HepG2 (cell line): ENCODE data around the gene NTMT1. TPM values are rescaled to one million over a fixed set of nuclear protein-coding genes. Genes with fewer than 3 reads are reported as not detected.
A peak's percentile ranks its signal among the peaks of the same experiment; 100 is the strongest.

Source experiments
- CREM ChIP-seq, 2 experiments: sonication (generic) in 1 of 2; formaldehyde crosslinking in 1 of 2; IDR thresholded peaks; 2 replicates each; pipeline versions ENCODE4 v1.4.0 to v1.6.1; 2016 to 2020; ENCODE audit warnings: antibody characterized with exemption in 1 of 2, mild to moderate bottlenecking in 1 of 2, missing genetic modification reagents in 1 of 2
- FOXC1 ChIP-seq: sonication (generic); formaldehyde crosslinking; IDR thresholded peaks from 2 replicates; pipeline ENCODE4 v1.8.0; 2022; ENCODE audit warnings: mild to moderate bottlenecking, missing genetic modification reagents, borderline replicate concordance
- HDAC2 ChIP-seq: sonication (generic); formaldehyde crosslinking; IDR thresholded peaks from 2 replicates; pipeline ENCODE4 v1.4.0; 2020; ENCODE audit warnings: missing genetic modification reagents
- KDM2A ChIP-seq: sonication (generic); formaldehyde crosslinking; IDR thresholded peaks from 2 replicates; pipeline ENCODE4 v1.4.0; 2020; ENCODE audit warnings: low read depth, missing genetic modification reagents, borderline replicate concordance
- MZF1 ChIP-seq: sonication (generic); formaldehyde crosslinking; IDR thresholded peaks from 2 replicates; pipeline ENCODE4 v1.8.1; 2023; ENCODE audit warnings: mild to moderate bottlenecking, missing genetic modification reagents, borderline replicate concordance
- NFKBIZ ChIP-seq: IDR thresholded peaks from 2 replicates; pipeline ENCODE4 v1.6.1; 2018; ENCODE audit warnings: missing genetic modification reagents, missing compliant biosample characterization
- SMC3 ChIP-seq: IDR thresholded peaks from 2 replicates; pipeline ENCODE4 v1.6.1; 2011; ENCODE audit warnings: low read length, improper control_type of control experiment
- SOX13 ChIP-seq, 3 experiments: fragments of 450-650 bp in 1 of 3; sonication (generic) in 1 of 3; formaldehyde crosslinking in 1 of 3; IDR thresholded peaks in 2 of 3; conservative IDR thresholded peaks in 1 of 3; 2 replicates each; pipeline versions ENCODE4 v1.5.0 to v1.6.1; 2016 to 2020; ENCODE audit warnings: antibody characterized with exemption in 1 of 3, mild to moderate bottlenecking in 1 of 3, missing compliant biosample characterization in 1 of 3, missing genetic modification reagents in 1 of 3, moderate library complexity in 1 of 3
- ZBTB3 ChIP-seq: sonication (generic); formaldehyde crosslinking; IDR thresholded peaks from 2 replicates; pipeline ENCODE4 v1.4.0; 2020; ENCODE audit warnings: low read depth, mild to moderate bottlenecking, moderate library complexity, missing genetic modification reagents, borderline replicate concordance
- ZBTB49 ChIP-seq: sonication (generic); formaldehyde crosslinking; IDR thresholded peaks from 2 replicates; pipeline ENCODE4 v1.4.0; 2020; ENCODE audit warnings: missing genetic modification reagents, borderline replicate concordance
- ZNF160 ChIP-seq: sonication (generic); formaldehyde crosslinking; IDR thresholded peaks from 2 replicates; pipeline ENCODE4 v1.8.0; 2022; ENCODE audit warnings: mild to moderate bottlenecking, inconsistent platforms, missing genetic modification reagents
- ZNF235 ChIP-seq: sonication (generic); formaldehyde crosslinking; IDR thresholded peaks from 2 replicates; pipeline ENCODE4 v1.8.1; 2023; ENCODE audit warnings: mild to moderate bottlenecking, missing genetic modification reagents, borderline replicate concordance
- ZNF335 ChIP-seq: sonication (generic); formaldehyde crosslinking; IDR thresholded peaks from 2 replicates; pipeline ENCODE4 v1.4.0; 2020; ENCODE audit warnings: missing genetic modification reagents
- ZNF446 ChIP-seq: sonication (generic); formaldehyde crosslinking; IDR thresholded peaks from 2 replicates; pipeline ENCODE4 v1.5.0; 2020; ENCODE audit warnings: mild to moderate bottlenecking, missing genetic modification reagents
- ZNF574 ChIP-seq: sonication (generic); formaldehyde crosslinking; IDR thresholded peaks from 2 replicates; pipeline ENCODE4 v1.4.0; 2020; ENCODE audit warnings: missing genetic modification reagents
- ZNF691 ChIP-seq: sonication (generic); formaldehyde crosslinking; IDR thresholded peaks from 2 replicates; pipeline ENCODE4 v1.4.0; 2020; ENCODE audit warnings: missing genetic modification reagents, low read depth, mild to moderate bottlenecking, borderline replicate concordance
- polyA plus RNA-seq, 8 experiments: library from polyadenylated mRNA; depleted of rRNA in 3 of 8; stranded (reverse) in 7 of 8; unstranded in 1 of 8; fragments of >200 nt; fragmentation: Illumina TruSeq in 4 of 8; extraction: Trizol in 4 of 8; gene quantifications; 2 replicates each; pipeline versions ENCODE4 v1.2.1 to v1.2.3, GENCODE V29; 2011 to 2016; ENCODE audit warnings: low read depth in 4 of 8, missing spikeins in 1 of 8, mixed read lengths in 1 of 8; ENCODE audit not compliant: insufficient read depth in 1 of 8
- total RNA-seq, 5 experiments: library from RNA; depleted of rRNA; stranded (reverse); fragments of >200 nt; fragmentation: Illumina TruSeq; extraction: Trizol; gene quantifications; 2 replicates each; pipeline ENCODE4 v1.2.3, GENCODE V29; 2016; ENCODE audit warnings: low read depth in 1 of 5
- TF ChIP-seq, protein P1 (sequence below): sonication (generic); formaldehyde crosslinking; IDR thresholded peaks from 2 replicates; pipeline ENCODE4 v1.8.0; 2022; ENCODE audit warnings: mild to moderate bottlenecking, missing genetic modification reagents; ENCODE audit not compliant: insufficient replicate concordance

NTMT1 gene
- total and polyA plus RNA-seq, 2 of the 13 experiments (the other 11 are each of a cell fraction or from before 2014, with no cell fraction given) = 49.1 to 53.8 TPM

DNA sequence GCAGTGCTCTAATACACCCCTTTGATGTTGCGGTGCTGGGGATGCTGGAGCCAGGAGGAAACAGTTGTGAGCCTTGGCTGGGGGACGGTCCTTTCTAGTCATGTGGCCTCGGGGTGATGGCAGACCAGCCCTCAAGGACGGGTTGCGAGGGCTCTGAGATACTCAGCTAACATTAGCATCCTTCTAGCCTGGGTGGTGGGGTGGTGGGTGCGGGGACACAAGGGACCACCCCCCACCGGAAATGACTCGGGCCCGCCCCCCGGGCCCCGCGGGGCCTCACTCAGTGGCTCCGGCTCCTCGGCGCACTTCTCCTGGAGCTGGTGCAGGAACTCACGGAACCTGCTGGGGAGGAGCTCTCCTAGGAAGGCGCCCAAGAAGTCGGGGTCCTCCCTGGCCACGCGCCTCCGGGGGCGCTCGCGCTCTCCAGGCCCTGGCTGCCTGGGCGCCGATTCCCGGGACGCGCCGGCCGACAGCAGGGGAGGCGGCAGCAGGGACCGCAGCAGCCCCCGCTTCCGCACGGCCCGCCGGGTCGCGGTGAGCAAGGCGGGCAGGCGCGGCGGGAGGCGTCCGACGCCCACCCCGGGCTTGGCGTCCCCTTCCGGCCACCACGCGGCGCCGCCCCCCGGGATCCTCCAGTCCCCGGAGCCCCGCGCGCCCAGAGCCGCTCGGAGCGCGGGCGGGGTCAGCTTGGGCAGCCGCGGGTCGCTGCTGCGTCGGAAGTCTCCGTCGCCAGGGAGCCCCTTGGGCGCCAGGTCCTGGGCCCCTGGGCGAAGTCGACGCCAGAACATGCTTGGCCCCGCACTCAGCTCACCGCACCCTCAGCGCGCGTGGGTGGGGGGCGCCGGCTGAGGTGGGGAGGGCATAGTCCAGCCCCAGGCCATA, 5.9 kb upstream of the NTMT1 start (continued):
- TF ChIP-seq ZNF235 (CRISPR knock-in tag) (no peak), SOX13 (IDR thresholded peaks at IDR 0.05) (no peak), SOX13 (CRISPR knock-in tag; conservative IDR thresholded peaks at IDR 0.05 in 1 of 2, IDR thresholded peaks at IDR 0.05 in 1 of 2) (no peak), ZNF160 (no peak), SMC3 (no peak), CREM (IDR thresholded peaks at IDR 0.05) (no peak), CREM (CRISPR knock-in tag; IDR thresholded peaks at IDR 0.05) (no peak), ZBTB3 (CRISPR knock-in tag) (no peak), ZNF335 (no peak), NFKBIZ (no peak), MZF1 (CRISPR knock-in tag) (no peak), HDAC2 (no peak), ZNF574 (CRISPR knock-in tag) (peak; percentile 63), ZNF691 (no peak; the same call in 1 of the 2 replicates), ZBTB49 (CRISPR knock-in tag) (no peak), FOXC1 (no peak), ZNF446 (CRISPR knock-in tag) (0 out of 2 replicates have a peak, but pooled peaks have one; percentile 24), KDM2A (CRISPR knock-in tag) (peak; percentile 82)
- TF ChIP-seq, protein P1, sequence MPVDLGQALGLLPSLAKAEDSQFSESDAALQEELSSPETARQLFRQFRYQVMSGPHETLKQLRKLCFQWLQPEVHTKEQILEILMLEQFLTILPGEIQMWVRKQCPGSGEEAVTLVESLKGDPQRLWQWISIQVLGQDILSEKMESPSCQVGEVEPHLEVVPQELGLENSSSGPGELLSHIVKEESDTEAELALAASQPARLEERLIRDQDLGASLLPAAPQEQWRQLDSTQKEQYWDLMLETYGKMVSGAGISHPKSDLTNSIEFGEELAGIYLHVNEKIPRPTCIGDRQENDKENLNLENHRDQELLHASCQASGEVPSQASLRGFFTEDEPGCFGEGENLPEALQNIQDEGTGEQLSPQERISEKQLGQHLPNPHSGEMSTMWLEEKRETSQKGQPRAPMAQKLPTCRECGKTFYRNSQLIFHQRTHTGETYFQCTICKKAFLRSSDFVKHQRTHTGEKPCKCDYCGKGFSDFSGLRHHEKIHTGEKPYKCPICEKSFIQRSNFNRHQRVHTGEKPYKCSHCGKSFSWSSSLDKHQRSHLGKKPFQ (CRISPR knock-in tag) = no peak
